Kidney epithelial cell (primary cell): ENCODE data around the gene CCL11. TPM values are rescaled to one million over a fixed set of nuclear protein-coding genes. Genes with fewer than 3 reads are reported as not detected.

ENCODE experiments used
- DNase-seq: peaks from one replicate; pipeline ENCODE4 v3.0.0-alpha.2; 2010; ENCODE audit warnings: low read depth
- H3K27me3 ChIP-seq: 2 replicates; pipeline ENCODE4 v1.6.0; 2011; ENCODE audit warnings: low read length; ENCODE audit not compliant: control insufficient read depth, insufficient read depth
- H3K36me3 ChIP-seq: 2 replicates; pipeline ENCODE4 v1.5.1; 2011; ENCODE audit warnings: low read length; ENCODE audit not compliant: control insufficient read depth, insufficient read depth
- H3K4me3 ChIP-seq: 2 replicates; pipeline ENCODE4 v1.5.1; 2011; ENCODE audit warnings: low read depth, mild to moderate bottlenecking, control low read depth, low read length
- CTCF ChIP-seq: IDR thresholded peaks from 2 replicates; pipeline ENCODE4 v1.5.1; 2011; ENCODE audit warnings: mild to moderate bottlenecking, moderate library complexity, low read length, control low read depth, inconsistent platforms; ENCODE audit not compliant: insufficient read depth, poor library complexity, severe bottlenecking
- total RNA-seq: library from RNA; depleted of rRNA; stranded (reverse); fragments of >200 nt; gene quantifications from 2 replicates; pipeline ENCODE4 v1.2.3, GENCODE V29; 2015

CCL11 gene
- total RNA-seq, 1 donor from 2014 or later = not detected

- Histone ChIP-seq H3K36me3 (no peaks in the 10 kb centered on the region), H3K4me3 (no peak overlapping the region), H3K27me3 (no peaks in the 10 kb centered on the region)
- no peak for TF ChIP-seq CTCF
- no peak for DNase-seq
These were observed 41.9 kb upstream of the CCL11 start for GRCh38 chr17:34243364-34244320.

- Histone ChIP-seq H3K27me3 (no peaks in the 10 kb centered on the region), H3K36me3 (no peaks in the 10 kb centered on the region), H3K4me3 (no peak overlapping the region)
- DNase-seq = no peak
- no peak for TF ChIP-seq CTCF
These were observed 40.1 kb upstream of the CCL11 start for GRCh38 chr17:34245351-34245905.

GRCh38 chr17:34246446-34246845, 39.1 kb upstream of the CCL11 start:
- no peak overlapping the region for H3K4me3 ChIP-seq
- H3K36me3 ChIP-seq = no peaks in the 10 kb centered on the region
- DNase-seq = no peak
- TF ChIP-seq CTCF = no peak
- no peaks in the 10 kb centered on the region for H3K27me3 ChIP-seq

GRCh38 chr17:34246881-34247280, 38.7 kb upstream of the CCL11 start:
- no peak for DNase-seq
- Histone ChIP-seq H3K4me3 (no peak overlapping the region), H3K36me3 (no peaks in the 10 kb centered on the region), H3K27me3 (no peaks in the 10 kb centered on the region)
- no peak for TF ChIP-seq CTCF

- Histone ChIP-seq H3K27me3 (no peaks in the 10 kb centered on the region), H3K4me3 (no peak overlapping the region), H3K36me3 (no peaks in the 10 kb centered on the region)
- no peak for TF ChIP-seq CTCF
- DNase-seq = peak; percentile 57
These were observed 37.0 kb upstream of the CCL11 start for GRCh38 chr17:34248511-34249024.
